ENCODE data around the gene SYT11.

DNA sequence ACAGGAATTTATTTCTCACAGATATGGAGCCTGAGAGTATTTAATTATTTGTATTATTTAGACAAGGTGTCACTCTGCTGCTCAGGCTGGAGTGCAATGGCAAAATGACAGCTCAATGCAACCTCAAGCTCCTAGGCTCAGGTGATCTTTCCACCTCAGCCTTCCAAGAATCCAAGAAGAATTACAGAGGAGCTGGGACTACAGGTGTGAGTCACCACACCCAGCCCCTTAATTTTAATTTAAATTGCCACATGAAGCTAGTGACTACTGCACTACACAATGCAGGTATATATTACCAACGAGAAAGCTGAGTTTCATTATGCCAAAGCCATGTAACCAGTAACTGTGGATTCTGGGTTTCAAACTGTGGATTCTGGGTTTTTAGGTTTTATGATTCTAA lies 72.7 kb downstream of the SYT11 start:
- TF ChIP-seq, protein P1, sequence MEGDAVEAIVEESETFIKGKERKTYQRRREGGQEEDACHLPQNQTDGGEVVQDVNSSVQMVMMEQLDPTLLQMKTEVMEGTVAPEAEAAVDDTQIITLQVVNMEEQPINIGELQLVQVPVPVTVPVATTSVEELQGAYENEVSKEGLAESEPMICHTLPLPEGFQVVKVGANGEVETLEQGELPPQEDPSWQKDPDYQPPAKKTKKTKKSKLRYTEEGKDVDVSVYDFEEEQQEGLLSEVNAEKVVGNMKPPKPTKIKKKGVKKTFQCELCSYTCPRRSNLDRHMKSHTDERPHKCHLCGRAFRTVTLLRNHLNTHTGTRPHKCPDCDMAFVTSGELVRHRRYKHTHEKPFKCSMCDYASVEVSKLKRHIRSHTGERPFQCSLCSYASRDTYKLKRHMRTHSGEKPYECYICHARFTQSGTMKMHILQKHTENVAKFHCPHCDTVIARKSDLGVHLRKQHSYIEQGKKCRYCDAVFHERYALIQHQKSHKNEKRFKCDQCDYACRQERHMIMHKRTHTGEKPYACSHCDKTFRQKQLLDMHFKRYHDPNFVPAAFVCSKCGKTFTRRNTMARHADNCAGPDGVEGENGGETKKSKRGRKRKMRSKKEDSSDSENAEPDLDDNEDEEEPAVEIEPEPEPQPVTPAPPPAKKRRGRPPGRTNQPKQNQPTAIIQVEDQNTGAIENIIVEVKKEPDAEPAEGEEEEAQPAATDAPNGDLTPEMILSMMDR (IDR thresholded peaks at IDR 0.05) = no peak
- TF ChIP-seq POLR2A (IDR thresholded peaks at IDR 0.05) = no peak

Data from thyroid gland (tissue), 4 donors.